Measurements from ENCODE around the gene TBC1D24.

- TF ChIP-seq CTCF (IDR thresholded peaks at IDR 0.05; ENCODE audit: borderline replicate concordance, extremely low read depth, low read length, poor library complexity, severe bottlenecking) (no peak), EZH2 (IDR thresholded peaks at IDR 0.05; ENCODE audit: borderline replicate concordance, low read depth, low read length, severe bottlenecking) (no peak)
These were observed 2.5 kb upstream of the TBC1D24 start for GRCh38 chr16:2472488-2472864.

Data from DND-41 (cell line).